ENCODE data around the gene SPTLC3.

- TF ChIP-seq POLR2A (IDR thresholded peaks at IDR 0.05) = no peak
- TF ChIP-seq, protein P1, sequence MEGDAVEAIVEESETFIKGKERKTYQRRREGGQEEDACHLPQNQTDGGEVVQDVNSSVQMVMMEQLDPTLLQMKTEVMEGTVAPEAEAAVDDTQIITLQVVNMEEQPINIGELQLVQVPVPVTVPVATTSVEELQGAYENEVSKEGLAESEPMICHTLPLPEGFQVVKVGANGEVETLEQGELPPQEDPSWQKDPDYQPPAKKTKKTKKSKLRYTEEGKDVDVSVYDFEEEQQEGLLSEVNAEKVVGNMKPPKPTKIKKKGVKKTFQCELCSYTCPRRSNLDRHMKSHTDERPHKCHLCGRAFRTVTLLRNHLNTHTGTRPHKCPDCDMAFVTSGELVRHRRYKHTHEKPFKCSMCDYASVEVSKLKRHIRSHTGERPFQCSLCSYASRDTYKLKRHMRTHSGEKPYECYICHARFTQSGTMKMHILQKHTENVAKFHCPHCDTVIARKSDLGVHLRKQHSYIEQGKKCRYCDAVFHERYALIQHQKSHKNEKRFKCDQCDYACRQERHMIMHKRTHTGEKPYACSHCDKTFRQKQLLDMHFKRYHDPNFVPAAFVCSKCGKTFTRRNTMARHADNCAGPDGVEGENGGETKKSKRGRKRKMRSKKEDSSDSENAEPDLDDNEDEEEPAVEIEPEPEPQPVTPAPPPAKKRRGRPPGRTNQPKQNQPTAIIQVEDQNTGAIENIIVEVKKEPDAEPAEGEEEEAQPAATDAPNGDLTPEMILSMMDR (IDR thresholded peaks at IDR 0.05) = no peak
These were observed 81.2 kb downstream of the SPTLC3 start for GRCh38 chr20:13089950-13090469.

Measured in Peyer's patch (tissue), 4 donors.